NOMO-1 treated with DMSO at 0.1 percent for 48 hours (cell line): Measurements from ENCODE around the gene LGR4.

Source experiments
- DNase-seq: peaks from one replicate; lab custom pipeline; 2025; ENCODE audit not compliant: unreplicated experiment; lab: John Stamatoyannopoulos, UW

The LGR4 gene

DNA sequence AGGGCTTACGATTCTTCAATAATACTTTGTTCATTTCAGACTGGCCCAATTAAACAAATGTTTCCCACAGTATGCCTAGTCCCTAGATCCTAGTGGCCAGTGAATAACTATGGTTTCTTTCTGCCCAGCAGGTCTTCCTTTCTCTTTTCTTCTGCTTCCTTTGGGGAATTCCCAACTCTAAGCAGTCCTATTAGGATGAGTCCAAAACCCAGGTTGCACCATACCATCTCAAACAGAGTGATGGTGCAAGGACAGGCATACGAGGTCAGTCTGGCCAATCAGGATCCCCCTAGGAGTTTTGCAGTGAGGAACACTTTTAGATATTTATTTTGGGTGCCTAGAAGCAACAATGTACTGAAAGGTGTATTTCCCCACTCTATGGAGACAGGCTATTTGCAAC lies 68.2 kb downstream of the LGR4 start:
- no peak for DNase-seq

DNA sequence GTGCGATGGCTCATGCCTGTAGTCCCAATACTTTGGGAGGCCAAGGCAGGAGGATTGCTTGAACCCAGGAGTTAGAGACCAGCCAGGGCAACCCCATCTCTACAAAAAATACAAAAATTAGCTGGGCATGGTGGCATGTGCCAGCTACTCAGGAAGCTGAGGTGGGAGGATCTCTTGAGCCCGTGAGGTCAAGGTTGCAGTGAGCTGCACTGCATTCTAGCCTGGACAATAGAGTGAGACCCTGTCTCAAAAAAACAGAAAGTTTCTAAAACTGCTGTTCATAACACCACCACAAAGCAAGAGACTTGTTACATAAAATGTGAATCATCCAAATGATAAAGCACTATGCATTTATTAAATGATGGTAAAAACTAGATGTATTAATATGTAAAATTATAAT lies 69.4 kb downstream of the LGR4 start:
- no peak for DNase-seq

DNA sequence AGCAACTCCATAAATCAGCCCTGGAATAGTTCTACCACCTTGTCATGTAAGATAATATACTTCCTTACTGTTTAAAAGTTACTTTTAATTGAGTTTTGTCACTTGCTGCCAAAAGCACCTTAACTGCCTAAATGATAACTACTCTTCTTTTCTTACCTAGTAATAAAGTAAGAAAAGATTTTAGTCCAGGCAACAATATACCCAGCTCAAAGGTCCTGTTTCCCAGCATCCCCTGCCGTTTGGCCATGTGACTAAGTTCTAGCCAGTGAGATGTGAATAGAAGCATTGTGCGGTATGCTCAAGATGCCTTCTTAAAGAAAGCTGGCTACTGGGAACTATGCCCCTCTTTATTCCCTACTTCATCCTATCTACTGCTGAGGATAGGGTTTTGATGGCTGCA lies 70.1 kb downstream of the LGR4 start:
- DNase-seq: no peak

GRCh38 chr11:27401833-27402316 lies 70.7 kb downstream of the LGR4 start:
- no peak for DNase-seq

GRCh38 chr11:27401280-27401832 lies 71.2 kb downstream of the LGR4 start:
- no peak for DNase-seq

DNA sequence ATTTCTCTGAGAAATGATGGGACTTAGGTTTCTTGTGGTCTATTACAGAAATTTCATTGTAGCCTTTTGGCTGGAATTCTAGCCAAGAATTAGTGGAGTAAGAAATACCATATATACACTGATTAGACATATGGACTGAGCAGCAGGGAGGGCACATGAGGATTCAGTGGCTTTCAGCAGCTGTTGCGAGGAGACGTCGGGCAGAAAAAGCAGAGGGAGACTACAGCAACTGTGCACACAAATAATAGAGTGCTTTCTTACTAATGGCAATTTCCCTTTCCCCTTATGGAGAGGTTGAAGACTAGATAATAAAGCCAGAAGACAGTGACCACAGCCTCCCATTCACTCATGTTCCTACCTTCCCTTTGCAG lies 74.2 kb downstream of the LGR4 start:
- DNase-seq: no peak

DNA sequence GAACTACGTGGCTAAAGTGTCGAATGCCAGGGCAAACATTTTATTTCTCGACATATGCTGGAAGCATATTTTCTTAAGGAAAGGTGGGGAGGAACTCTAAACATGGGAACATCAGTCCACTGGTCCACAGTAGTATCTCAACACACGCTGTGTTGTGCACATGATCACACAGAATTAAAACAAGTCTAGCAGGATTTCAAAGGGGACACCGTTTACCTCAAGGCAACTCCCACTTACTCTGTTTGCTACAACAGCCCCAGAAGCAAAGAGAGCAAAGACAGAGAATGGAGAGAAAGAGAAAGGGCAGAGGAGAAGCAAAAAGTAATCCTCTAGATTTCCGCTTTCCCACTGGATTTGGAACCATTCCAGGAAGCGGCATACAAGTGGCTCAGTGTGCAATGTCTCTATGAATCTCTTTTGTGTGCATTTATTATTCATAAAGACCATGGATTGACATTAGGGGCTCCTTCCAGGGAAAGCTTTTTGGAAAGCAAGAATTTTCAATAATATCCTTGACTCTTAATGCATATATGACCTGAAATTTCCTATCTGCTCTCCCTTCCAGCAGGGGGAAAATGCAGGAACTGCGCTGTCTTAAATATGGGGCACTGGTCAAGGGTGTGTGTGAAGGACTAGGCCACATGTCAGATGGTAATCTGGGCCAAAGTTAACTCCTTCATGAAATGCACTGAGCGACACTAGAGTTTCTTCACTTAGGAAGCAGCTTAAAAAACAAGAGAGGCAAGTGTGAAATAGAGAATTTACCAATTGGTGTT lies 74.8 kb downstream of the LGR4 start:
- DNase-seq: no peak

- no peak for DNase-seq
Measured at GRCh38 chr11:27396259-27396839, 76.2 kb downstream of the LGR4 start.

- DNase-seq: no peak
Measured at GRCh38 chr11:27395556-27396258, 76.9 kb downstream of the LGR4 start.

DNA sequence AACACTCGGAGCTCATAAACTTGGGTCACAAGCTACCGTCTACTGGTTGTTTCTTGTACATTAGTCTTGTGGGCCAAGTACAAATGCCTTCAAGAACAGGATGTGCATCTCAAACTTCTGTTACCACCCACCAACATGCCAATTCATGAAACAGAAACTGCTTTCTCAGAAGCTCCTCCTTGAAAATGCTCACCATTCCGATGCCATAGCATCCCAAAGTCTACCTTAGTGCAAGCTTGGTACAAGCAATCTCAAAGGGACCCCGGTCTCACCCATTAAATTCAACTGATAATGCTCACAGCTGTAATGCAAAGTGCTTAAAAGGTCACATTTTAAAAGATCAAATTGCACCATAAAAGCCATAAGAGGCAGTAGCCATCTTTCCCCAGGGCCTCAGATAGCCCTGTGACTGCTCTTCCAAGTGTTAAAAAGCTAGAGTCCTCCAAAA lies 77.8 kb downstream of the LGR4 start:
- no peak for DNase-seq

- no peak for DNase-seq
Measured at GRCh38 chr11:27392278-27393114, 80.1 kb downstream of the LGR4 start.

DNA sequence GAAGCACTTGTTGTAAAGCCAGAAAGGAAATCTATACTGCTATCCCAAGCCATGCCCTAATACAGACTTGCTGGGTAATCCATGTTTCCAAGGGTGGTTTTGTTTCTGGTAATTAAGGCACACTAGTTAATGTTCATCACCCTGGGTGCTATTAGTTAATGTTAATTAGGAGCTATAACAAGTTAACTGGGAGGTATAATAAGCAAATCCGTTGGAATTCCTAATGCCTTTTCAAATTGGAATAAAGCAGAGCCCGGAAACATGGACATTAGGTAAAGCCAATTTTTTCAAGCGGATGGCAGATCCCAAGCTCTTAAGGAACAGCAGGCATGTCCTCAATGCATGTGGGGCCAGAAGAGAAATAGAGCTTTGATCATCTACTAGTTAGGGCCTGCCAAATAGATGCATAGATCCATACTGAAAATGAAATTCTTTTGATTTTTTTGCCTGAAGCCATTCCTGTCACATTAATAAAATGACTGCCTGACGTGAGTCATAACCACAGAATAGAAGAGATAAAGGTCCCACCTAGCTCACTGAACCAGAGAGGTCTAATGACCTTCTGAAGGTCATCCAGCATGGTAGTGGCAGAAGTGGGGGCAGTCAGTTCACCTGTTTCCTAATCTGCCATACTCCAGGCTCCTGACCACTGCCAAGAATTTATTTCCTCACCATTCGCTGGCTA lies 81.1 kb downstream of the LGR4 start:
- DNase-seq: no peak

- no peak for DNase-seq
Measured at GRCh38 chr11:27390318-27391295, 82.0 kb downstream of the LGR4 start.

GRCh38 chr11:27388869-27389268 lies 83.7 kb downstream of the LGR4 start:
- DNase-seq: no peak

DNA sequence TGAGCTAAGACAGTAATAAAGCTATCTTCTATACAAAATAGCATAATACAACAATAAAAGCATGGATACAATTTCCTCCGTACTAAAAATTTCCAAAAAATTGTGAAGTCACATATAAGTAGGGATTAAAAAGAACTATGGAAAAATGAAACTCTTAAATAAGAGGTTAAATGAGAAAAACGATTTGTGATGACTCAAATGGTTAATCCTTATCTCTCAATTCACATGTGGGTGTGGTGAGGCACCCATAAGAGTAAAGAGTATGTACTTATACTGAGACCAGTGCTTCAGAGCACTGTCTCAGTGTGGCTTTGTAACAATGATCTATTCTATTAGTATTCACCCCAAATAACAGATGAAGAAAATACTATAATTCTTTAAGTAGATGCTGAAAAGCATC lies 84.6 kb downstream of the LGR4 start:
- no peak for DNase-seq

- no peak for DNase-seq
Measured at GRCh38 chr11:27387362-27387761, 85.2 kb downstream of the LGR4 start.

- DNase-seq: no peak
Measured at GRCh38 chr11:27386181-27386845, 86.3 kb downstream of the LGR4 start.

- no peak for DNase-seq
Measured at GRCh38 chr11:27385245-27385644, 87.3 kb downstream of the LGR4 start.

DNA sequence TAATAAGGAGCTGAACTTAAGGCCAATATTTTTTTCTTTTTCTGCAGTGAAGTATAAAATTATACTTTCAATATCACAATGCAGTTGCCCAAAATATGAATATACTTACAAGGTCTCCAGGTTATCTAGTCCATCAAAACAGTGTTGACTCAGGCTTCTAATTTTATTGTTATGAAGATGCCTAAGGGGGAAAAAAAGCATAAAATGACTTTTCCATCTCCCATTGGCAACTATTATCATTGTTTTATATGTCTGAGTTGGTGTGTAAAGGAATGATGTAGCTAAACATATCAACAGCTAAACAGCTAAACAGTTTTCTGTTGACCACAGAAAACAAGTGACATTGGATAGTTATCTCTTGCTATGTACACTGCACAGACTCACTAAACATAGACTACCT lies 88.4 kb downstream of the LGR4 start:
- no peak for DNase-seq
